A673 (cell line): Measurements from ENCODE around the gene FAM222B.

Experiments used
- CTCF ChIP-seq: fragments of 300-800, 200-600 bp; sonication (generic); conservative IDR thresholded peaks from 2 replicates; pipeline ENCODE4 v1.5.1; 2017; ENCODE audit warnings: low read depth, mild to moderate bottlenecking, antibody characterized with exemption, low read length, moderate library complexity, mixed read lengths
- EZH2 ChIP-seq: fragments of 200-600 bp; sonication (generic); IDR thresholded peaks from 2 replicates; pipeline ENCODE4 v1.6.1; 2017; ENCODE audit warnings: borderline replicate concordance, low read depth, mild to moderate bottlenecking, mixed read lengths, antibody characterized with exemption, low read length; ENCODE audit not compliant: poor library complexity, severe bottlenecking

- TF ChIP-seq CTCF (no peak), EZH2 (no peak)
Measured at GRCh38 chr17:28880572-28880945, 38.0 kb upstream of the FAM222B start.
